HL-60/S4 (cell line): ENCODE data around the gene TMEM43.
"Not testable (repeated sequence)": the region's sequence is repeated elsewhere in the genome, so short reads cannot be mapped to it uniquely, and the experiment has no call there.

ENCODE experiments used
- in situ Hi-C: fragments of 300-500 bp; cut with MboI; formaldehyde crosslinking; loops from 2 replicates; pipeline ENCODE4 v1.14.3; 2022; ENCODE audit warnings: low sequenced_read_pairs

Gene TMEM43, protein sequence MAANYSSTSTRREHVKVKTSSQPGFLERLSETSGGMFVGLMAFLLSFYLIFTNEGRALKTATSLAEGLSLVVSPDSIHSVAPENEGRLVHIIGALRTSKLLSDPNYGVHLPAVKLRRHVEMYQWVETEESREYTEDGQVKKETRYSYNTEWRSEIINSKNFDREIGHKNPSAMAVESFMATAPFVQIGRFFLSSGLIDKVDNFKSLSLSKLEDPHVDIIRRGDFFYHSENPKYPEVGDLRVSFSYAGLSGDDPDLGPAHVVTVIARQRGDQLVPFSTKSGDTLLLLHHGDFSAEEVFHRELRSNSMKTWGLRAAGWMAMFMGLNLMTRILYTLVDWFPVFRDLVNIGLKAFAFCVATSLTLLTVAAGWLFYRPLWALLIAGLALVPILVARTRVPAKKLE

DNA sequence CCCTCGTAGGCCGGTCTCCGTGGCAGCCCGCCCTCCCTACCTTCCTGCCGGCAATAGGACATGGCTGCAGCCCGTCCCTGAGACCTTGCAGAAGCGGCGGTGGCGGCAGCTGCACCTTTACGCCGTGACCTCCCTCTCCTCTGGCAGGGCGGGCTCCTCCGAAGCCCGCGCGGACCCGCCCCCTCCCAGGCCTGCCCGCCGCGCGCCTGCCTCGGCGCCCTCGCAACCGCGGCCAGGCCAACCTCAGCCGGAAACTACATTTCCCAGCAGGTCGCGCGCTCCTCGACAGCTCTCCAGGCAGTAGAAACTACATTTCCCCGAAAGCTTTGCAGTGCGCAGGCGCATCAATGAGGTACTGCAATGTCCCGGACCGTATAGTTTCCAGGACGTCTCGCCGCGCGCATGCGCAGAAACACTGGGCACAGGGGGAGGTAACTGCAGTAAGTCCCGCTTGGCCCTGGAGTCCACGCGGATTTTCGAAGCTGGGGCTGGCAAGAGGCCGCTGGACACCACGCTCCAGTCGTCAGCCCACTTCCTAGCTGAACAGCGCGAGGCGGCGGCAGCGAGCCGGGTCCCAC lies at the start of gene TMEM43, which contains the start of gene CHCHD4:
Gene TMEM43 (plus strand): TSS at position 438 of the 578 bp plus-strand sequence. CDS start 142 bp downstream, outside the sequence.
Gene CHCHD4 (minus strand): TSS at position 256 of the 578 bp plus-strand sequence. CDS start 194 bp downstream, at position 62.
- in situ Hi-C loops: no loop called here

DNA sequence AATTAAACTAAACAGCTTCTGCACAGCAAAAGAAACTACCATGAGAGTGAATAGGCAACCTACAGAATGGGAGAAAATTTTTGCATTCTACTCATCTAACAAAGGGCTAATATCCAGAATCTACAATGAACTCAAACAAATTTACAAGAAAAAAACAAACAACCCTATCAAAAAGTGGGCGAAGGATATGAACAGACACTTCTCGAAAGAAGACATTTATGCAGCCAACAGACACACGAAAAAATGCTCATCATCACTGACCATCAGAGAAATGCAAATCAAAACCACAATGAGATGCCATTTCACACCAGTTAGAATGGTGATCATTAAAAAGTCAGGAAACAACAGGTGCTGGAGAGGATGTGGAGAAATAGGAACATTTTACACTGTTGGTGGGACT lies 49.6 kb upstream of the TMEM43 start:
- in situ Hi-C loops: not testable (repeated sequence)

DNA sequence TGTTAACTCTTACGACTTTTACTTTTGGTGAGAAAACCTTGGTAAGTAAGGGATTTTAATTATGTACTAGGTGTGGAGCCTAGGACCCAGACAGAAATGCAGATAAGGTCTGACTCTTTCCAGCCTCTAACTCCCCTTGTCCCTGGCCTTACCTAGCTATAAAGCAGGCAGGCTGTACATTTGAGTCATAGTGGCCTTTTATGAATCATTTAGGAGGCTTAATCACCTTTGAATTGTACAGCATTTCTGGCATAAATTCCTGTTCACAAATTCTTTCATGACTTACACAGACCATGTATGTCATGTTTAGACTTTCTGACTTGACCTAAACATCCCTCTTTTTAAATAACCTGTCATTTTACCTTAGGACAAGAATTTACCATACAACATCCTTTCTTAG lies 47.5 kb upstream of the TMEM43 start:
- in situ Hi-C loops: no loop called here

DNA sequence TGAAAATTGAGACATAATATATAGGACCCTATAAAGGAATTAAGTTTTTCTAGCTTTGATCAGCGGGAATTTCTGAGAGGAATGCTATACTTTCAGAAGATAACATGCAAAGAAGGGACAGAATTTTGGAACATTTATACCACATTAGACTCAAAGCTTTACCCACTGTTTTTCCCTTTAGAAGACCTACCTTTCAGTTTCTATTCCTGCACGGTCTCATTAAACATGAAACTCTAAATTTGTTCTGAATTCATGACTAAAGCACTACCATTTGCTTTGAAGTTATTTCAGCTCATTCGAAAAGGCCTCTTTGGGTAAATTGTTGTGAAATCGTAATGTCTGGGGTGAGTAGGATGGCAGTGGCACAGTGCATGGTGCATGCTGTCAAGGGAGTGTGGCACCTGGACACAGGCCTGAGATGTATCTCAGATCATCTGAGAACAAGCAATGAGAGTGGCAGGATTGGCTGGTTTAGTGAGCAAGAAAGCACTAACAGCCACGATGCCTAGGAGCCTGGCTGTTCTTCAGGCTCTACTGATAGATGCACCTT lies 42.7 kb upstream of the TMEM43 start:
- in situ Hi-C loops: no loop called here

DNA sequence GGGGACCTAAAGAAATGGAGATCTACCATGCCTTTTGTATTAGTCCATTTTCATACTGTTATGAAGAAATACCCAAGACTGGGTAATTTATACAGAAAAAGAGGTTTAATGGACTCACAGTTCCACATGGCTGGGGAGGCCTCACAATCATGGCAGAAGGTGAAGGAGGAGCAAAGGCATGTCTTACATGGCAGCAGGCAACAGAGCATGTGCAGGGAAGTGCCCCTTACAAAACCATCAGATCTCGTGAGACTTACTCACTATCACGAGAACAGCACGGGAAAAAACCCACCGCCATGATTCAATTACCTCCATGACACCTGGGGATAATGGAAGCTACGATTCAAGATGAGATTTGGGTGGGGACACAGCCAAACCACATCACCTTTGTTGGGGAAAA lies 37.4 kb upstream of the TMEM43 start:
- in situ Hi-C loops: not testable (repeated sequence)

DNA sequence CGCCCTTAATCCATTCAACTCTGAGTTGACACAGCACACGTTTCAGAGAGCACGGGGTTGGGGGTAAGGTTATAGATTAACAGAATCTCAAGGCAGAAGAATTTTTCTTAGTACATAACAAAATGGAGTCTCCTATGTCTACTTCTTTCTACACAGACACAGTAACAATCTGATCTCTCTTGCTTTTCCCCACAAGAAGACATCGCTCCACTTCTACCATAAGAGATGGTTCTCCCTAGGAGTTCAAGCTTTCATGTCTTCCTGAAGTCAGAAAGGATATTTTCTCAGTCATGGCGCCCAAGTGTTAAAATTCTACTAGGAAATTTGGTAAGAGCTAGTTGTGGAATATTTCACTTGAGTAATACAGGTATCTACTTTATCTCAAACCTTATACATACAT lies 32.9 kb upstream of the TMEM43 start:
- in situ Hi-C loops: not testable (repeated sequence)

DNA sequence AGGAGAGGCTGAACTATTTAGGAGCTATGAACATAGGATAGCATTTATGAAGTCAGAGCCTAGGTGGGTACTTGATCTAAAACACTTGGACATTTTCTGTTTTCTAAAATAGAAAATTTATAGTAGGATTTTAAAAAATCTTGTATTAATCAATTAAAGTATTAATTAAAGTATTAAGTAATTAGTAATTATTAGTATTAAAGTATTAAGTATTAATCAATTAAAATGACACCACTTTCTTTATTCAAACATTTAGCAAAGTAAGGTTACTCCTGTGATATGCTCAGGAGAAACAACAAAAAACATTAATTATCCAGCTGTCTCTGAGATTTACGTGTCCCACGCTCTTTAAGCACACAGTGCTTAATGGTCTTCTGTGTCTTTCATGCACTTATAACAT lies 32.4 kb upstream of the TMEM43 start:
- in situ Hi-C loops: no loop called here

DNA sequence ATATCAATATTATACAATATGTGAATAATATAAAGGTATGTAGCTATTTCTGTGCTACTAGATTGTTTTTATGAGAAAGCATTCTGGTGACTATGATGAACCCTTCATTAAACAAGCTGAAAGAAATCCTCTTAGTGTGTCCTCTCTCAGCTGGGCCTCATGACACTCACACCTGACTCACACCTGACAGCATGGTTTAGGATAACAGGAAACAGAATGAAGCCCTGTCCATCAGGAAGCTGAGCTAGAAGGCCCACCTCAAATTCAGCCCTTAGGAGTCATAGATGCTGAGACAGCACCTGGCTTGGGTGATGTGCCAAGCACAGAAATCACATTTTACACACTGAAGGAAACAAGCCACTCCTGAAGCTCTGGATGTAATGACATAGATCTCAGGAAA lies 31.0 kb upstream of the TMEM43 start:
- in situ Hi-C loops: no loop called here

DNA sequence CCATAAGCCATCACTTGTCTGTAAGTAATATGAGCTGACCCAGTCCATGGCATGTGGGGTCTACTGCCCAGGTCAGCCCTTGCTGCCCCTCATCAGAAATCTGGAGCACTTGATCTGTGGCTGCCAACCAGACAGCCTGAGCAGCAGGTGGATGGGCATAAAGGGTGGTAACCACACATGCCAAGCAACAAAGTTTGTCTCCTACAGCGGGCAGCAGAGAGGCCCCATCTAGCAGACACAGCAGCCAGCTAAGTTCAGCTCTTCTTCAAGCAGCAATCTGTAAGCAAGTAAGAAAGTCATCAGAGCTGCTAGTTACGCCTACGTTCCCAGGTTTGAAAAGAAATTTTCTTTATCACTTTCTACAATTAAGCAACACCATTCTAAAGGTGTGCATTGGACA lies 28.1 kb upstream of the TMEM43 start:
- in situ Hi-C loops: no loop called here

DNA sequence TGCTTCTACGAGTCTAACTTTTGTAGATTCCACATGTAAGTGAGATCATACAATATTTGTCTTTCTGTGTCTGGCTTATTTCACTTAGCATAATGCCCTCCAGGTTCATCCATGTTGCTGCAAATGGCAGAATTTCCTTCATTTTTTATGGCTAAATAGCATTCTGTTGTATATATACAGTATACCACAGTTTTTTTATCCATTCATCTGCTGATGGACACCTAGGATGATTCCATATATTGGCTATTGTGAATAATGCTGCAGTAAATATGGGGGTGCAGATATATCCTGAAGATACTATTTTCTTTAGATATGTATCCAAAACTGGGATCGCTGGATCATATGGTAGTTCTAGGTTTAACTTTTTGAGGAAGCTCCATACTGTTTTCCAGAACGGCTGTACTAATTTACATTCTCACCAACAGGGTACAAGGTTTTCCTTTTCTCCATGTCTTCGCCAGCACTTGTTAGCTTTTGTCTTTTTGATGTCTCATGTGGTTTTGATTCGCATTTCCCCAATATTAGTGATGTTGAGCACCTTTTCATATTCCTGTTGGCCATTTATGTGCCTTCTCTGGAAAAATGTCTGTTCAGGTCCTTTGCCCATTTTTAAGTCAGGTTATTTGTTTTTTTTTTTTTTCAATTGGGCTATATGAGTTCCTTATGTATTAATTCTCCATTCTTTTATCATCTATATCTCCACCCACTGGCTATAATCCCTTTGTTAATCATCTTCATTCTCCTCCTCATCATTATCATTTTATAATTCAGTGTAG lies 27.0 kb upstream of the TMEM43 start:
- in situ Hi-C loops: no loop called here

DNA sequence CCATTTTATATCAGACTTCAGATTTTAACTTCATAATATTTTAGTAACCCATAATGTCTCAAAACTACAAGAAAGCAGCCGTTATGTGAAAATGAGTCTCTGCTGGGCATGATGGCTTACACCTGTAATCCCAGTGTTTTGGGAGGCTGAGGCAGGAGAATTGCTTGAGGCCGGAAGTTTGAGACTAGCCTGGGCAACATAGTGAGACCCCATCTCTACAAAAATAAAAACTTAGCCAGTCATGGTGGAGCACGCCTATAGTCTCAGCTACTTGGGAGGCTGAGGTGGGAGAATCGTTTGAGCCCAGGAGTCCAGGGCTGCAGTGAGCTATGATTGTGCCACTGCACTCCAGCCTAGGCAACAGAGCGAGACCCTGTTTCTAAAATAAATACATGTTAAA lies 15.0 kb upstream of the TMEM43 start:
- in situ Hi-C loops: not testable (repeated sequence)

DNA sequence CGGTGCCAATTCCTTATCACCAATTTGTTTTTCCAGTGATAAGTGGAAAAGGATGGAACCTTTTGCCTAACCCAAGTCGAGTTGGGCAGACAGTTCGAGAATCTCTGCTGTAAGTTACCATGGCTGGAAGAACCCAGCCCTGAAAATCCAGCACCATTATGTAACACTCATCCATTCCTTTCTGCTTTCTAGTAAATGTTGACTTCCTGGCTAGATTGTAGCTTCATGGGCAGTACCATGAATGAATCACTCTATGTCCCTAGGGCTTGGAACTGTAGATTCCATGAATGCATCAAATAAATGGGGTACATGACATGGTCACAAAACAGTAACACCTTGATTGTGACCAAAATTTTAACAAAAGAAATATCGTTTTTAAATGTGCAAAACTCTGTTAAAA lies 14.2 kb upstream of the TMEM43 start:
- in situ Hi-C loops: no loop called here

DNA sequence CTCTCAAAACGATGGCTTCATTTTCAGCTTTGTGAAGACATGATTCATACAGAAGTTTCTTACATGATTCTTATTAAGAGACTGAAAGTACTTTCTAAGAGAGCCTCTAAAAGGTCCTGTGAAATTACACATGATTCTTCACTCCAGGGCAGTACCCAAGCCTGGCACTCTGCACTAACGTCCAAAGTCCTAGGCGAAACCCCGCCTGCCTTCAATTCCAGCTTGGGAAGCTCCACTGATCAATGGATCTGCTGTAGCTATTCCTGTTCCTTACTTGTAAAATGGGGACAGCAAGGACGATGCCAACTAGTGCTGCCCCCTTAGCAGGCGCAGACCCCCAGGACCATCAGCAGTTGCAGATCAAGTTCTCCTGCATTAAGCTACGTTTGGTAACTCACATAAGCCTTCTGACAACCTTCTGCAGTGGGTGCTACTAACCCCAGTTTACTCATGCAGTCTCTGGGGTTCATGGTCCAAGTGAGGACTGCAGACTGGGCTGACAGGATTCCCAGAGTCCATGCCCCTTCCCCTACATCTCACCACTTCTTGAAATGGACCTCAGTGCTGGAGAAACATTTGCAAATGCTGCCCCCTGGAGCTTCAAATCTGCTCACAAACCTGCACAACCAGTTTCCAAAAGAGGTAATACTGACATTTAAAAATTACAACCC lies 10.8 kb upstream of the TMEM43 start:
- in situ Hi-C loops: no loop called here

DNA sequence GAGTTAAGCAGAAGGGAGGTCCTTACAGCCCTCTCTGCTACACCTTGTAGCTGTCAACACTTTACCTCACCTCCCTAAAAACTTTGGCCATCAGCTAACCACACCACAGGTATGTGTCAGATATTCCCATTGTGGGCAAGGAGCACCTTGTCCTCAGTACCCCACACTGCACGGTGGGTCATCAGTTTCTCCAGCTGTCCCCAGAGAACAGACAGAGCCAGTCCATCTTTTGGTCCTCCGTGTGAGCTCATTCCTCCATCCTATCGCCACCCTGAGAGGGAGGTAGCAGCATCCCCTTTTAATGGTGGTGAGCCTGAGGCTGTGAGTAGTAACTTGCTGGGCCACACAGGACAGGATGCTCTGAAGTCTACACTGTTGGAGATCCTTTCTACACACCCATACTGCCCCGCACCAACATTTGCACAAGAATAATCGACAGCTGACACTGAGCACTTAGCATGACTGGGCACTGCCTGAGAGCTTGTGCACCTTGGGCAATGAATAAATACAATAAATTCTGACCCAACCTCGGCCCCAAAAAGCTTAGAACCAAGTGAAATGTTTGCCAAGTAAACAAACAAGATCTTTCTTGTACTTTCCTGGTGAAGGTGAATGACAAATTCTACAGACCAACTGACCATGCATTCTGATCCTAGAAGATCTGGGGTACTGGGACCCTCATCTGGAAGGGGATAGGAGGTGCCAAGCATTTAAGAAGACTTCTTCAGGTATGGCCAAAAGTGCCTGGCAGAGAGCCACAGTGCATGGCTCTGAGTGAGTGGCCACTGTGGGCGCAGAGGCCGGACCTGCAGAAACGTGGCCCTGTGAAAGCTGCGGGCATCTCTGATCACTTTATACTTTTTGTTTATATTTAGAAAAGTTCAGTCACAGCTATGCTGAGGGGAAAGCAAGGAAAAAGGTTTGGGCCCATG lies 7.1 kb upstream of the TMEM43 start:
- in situ Hi-C loops: no loop called here

DNA sequence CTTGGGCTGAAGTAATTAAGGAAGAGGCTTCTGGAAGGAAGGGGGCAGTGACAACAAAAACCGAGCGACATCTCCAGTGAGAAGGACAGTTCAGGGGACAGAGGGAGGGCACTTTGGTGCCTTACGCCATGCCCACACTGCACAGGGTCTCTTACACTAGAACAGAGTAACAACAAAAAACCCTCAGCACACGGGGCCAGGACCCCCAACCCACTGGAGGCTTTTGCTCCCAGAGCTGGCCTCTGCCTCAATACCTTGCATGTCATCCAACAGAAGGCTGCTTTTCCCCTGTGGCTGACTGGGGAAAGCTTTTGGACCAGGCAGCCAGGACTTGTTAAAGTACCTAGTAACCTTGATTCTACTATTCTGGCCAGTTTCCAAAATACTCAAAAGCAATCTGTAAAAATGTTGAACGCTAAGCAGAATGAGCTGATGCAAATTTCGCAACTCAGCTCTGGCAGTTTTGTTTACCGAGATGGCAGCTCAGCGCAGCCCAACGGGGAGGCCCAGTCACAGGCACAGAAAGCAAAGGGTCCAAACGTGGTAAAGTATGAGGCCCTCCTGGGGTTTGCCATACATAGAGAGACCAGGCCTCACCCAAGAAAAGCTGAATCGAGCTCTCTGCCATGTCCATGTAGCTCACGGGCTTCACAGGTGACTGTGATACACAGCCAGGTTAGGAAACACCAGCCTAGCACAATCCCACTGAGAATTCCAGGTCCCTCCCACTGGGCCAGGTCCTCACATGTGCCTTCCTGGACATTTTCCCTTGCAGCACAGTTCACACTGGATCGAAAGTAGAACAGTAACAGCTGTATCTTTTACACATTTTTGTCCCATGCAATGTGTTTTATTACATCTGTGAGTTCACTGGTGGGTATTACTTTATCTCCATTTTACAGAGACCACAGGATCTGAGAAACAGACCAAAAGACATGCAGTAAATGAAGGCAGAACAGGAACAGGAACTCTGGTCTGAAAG lies 6.2 kb upstream of the TMEM43 start:
- in situ Hi-C loops: no loop called here

DNA sequence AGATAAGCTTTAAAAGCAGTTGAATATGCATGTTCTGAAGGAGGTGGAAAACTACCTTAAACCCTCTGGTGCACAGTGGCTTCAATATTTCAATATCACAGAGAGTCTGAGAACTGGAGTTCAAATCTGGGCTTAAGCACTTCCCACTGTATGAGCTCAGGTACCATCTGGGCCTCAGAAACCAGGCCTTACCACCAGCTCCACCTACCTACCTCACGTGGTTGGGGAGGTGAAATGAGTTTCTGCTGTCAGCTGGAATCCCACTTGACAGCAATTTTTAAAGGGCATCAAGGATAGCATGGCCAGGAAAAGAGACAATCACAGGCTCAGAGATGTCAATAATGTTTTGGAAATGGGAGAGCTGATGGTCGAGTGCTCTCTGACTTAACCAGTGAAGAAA lies 5.2 kb upstream of the TMEM43 start:
- in situ Hi-C loops: no loop called here

DNA sequence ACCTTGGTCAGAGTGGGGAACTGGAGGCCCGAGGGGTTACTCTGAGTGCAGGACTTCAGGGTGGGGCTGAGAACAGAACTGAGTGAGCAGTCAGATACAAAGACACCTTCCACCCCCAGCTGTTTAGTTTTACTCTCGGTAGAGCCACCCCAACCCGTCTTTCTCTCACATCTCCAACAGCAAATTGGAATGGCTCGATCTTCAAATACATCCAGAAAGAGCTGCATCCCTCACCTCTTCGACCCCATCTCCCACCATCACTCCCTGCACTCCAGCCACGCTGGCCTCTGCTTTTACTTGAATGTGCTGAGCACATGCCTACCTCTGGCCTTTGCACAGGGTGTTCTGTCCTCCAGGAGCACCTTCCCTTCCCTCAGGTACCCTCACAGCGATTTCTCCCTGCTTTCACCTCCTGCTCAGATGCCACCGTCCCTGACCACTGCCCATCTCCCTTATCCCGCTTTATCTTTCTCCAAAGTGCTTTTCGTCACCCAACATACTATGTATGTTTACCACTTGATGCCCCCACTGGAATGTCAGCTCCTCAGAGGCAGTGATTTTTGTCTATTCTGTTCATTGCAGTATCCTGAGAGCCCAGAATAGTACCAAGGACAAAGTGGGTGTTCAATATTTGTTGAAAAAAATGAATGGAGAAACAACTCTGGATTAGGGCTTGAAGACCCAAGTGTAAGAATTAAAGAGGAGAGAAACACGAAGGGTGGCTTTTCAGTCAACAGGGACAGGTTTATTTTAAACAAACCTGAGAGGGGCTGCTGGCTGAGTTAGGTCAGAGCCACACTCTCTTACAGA lies 4.5 kb upstream of the TMEM43 start:
- in situ Hi-C loops: no loop called here

DNA sequence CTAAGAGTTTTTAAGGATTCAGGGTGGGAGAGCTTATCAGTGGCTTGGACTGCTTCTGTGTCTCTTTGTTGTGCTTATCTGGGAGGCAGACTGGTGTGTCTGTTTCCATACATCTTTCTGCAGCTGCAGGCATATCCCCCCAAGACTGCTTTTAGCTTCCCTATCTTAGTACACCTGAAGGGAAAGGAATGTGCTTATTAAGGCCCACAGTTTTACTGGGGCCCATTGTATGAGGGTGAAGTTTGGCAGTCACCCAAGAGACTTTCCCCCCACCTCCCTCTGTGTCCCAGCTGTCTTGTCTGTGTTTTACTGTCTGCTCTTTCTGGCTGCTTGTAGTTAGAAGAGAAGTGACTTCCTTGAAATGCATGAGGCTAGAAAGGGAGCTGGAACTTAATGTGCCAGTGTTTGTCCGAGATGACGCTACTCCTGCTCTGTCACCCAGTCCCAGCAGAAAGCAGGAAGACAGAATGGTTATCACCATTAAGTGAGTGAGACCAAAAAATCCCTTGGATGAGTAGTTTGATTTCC lies 3.9 kb upstream of the TMEM43 start:
- in situ Hi-C loops: not testable (repeated sequence)
